CD4-positive, alpha-beta T cell treated with Interleukin-15 for 1 hour (primary cell): ENCODE results near the gene RNGTT.

ENCODE experiments used
- DNase-seq: peaks from one replicate; pipeline ENCODE4 v3.0.0-alpha.2; 2020

The RNGTT gene

GRCh38 chr6:88708197-88708744 lies 255.1 kb downstream of the RNGTT start:
- DNase-seq = no peak

GRCh38 chr6:88705601-88706000 lies 257.8 kb downstream of the RNGTT start:
- DNase-seq = no peak

- DNase-seq = no peak
Measured at GRCh38 chr6:88704980-88705379, 258.4 kb downstream of the RNGTT start.

- DNase-seq = no peak
Measured at GRCh38 chr6:88702956-88703556, 260.4 kb downstream of the RNGTT start.

GRCh38 chr6:88698661-88699060 lies 264.8 kb downstream of the RNGTT start:
- DNase-seq = no peak

- DNase-seq = no peak
Measured at GRCh38 chr6:88695937-88696336, 267.5 kb downstream of the RNGTT start.

- DNase-seq = no peak
Measured at GRCh38 chr6:88683734-88684133, 279.7 kb downstream of the RNGTT start.

GRCh38 chr6:88680654-88681053 lies 282.8 kb downstream of the RNGTT start:
- no peak for DNase-seq

- no peak for DNase-seq
Measured at GRCh38 chr6:88679841-88680240, 283.6 kb downstream of the RNGTT start.

- no peak for DNase-seq
Measured at GRCh38 chr6:88677356-88677755, 286.1 kb downstream of the RNGTT start.

GRCh38 chr6:88671624-88672023 lies 291.8 kb downstream of the RNGTT start:
- DNase-seq = no peak

- no peak for DNase-seq
Measured at GRCh38 chr6:88670369-88670768, 293.0 kb downstream of the RNGTT start.

GRCh38 chr6:88669475-88669874 lies 293.9 kb downstream of the RNGTT start:
- no peak for DNase-seq

GRCh38 chr6:88666901-88667300 lies 296.5 kb downstream of the RNGTT start:
- no peak for DNase-seq

- no peak for DNase-seq
Measured at GRCh38 chr6:88665131-88665530, 298.3 kb downstream of the RNGTT start.

- no peak for DNase-seq
Measured at GRCh38 chr6:88663801-88664200, 299.6 kb downstream of the RNGTT start.

GRCh38 chr6:88662653-88663174 lies 300.7 kb downstream of the RNGTT start:
- no peak for DNase-seq

- DNase-seq = no peak
Measured at GRCh38 chr6:88662163-88662580, 301.2 kb downstream of the RNGTT start.

- DNase-seq = no peak
Measured at GRCh38 chr6:88661136-88661535, 302.3 kb downstream of the RNGTT start.

- no peak for DNase-seq
Measured at GRCh38 chr6:88655586-88655985, 307.8 kb downstream of the RNGTT start.

- DNase-seq = no peak
Measured at GRCh38 chr6:88653936-88654335, 309.5 kb downstream of the RNGTT start.

- no peak for DNase-seq
Measured at GRCh38 chr6:88651400-88651799, 312.0 kb downstream of the RNGTT start.

GRCh38 chr6:88650979-88651378 lies 312.4 kb downstream of the RNGTT start:
- DNase-seq = no peak

GRCh38 chr6:88650029-88650619 lies 313.3 kb downstream of the RNGTT start:
- DNase-seq = no peak
